AG09309 (cell line): ENCODE measurements around the gene AKR7A3.

ENCODE experiments used
- DNase-seq: peaks from one replicate; pipeline ENCODE4 v3.0.0-alpha.2; 2010; ENCODE audit warnings: low read depth
- H3K4me3 ChIP-seq: 2 replicates; pipeline ENCODE4 v1.5.1; 2011; ENCODE audit warnings: mild to moderate bottlenecking, low read depth, low read length, moderate library complexity; ENCODE audit not compliant: control insufficient read depth
- TF ChIP-seq, protein P1 (sequence below): IDR thresholded peaks from 2 replicates; pipeline ENCODE4 v1.5.1; 2011; ENCODE audit warnings: mild to moderate bottlenecking, low read depth, low read length, inconsistent platforms; ENCODE audit not compliant: insufficient read depth, control insufficient read depth; ENCODE audit errors: missing control alignments

Gene AKR7A3

DNA sequence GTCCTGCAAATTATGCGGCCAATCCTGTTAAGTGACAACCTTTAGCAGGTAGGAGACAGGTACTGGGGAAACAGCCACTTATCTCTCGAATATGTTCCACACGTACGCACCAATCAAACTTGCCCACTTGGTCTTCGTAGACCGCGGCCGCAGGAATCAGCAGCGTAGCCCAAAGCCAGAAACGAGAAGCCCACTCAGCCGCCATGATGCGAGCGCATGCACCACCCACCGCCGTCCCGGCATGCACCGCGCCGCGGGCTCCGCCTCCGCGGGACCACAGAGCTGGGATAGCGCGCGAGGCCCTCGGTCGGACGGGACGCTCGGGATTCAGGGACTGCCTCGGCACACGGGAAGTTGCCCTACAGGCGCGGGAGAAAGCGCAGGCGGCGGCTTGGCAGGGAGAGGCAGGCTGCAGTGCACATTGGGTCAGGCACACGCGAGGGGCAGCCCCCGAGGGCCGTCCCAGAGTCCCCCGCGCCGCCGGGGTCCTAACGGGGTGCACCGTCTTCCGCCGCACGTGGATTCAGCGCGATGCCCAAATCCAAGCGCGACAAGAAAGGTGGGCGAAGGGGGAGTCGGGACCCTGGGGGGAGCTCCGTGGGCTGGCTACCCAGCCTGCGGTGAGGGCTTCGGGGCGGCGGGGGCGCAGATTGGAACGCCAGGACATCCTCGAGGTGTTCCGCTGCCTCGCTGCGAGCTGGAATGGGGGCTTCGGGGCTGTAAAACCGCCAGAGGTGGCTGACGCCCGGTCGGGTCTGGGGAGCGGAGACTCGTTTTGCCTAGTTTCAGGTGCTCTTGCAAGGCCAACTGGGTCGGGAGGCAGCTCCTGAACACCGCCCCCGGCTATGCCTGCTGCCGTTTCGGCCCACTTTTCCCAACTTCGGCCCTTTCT is 37.0 kb downstream of the AKR7A3 start, which contains the start of the genes EMC1 and MRTO4:
Gene EMC1 (minus strand): TSS at position 220 of the 892 bp plus-strand sequence. CDS start 15 bp downstream, at position 205.
Gene MRTO4 (plus strand): TSS at position 501 of the 892 bp plus-strand sequence. CDS start 31 bp downstream, at position 532.
- TF ChIP-seq, protein P1, sequence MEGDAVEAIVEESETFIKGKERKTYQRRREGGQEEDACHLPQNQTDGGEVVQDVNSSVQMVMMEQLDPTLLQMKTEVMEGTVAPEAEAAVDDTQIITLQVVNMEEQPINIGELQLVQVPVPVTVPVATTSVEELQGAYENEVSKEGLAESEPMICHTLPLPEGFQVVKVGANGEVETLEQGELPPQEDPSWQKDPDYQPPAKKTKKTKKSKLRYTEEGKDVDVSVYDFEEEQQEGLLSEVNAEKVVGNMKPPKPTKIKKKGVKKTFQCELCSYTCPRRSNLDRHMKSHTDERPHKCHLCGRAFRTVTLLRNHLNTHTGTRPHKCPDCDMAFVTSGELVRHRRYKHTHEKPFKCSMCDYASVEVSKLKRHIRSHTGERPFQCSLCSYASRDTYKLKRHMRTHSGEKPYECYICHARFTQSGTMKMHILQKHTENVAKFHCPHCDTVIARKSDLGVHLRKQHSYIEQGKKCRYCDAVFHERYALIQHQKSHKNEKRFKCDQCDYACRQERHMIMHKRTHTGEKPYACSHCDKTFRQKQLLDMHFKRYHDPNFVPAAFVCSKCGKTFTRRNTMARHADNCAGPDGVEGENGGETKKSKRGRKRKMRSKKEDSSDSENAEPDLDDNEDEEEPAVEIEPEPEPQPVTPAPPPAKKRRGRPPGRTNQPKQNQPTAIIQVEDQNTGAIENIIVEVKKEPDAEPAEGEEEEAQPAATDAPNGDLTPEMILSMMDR: no peak
- H3K4me3 ChIP-seq: peak within 1 kb of the TSS; percentile 92
- DNase-seq: no peak

DNA sequence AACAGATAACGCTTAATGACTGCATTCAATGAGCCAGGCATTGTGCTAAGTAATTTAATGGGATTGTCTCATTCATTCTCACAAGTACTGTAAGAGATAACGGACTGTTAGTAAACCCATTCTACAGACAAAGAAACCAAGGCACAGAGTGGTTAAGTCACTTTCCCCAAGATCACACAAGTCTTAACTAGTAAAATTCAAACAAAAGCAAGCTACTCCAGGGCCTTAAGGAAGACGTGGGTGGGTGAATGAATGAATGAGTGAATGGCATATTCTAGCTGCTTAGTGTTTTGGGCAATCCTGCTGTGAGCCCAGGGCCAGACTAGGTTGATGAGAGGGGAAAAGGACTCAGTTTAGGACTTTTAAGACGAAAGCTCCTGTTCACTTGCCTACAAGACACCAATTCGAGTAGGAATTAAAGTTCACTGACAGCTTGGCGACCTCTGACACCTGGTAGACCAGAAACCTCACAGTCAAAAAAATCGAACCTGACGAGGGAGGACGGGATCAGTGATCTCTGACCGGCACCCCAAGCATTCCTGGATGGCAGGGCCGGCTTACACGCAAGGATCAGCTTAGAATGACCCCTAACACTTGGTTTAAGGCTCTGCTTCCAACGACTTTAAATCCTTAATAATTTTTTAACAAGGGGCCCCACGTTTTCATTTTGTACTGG is 37.8 kb downstream of the AKR7A3 start:
- no peak for DNase-seq
- H3K4me3 ChIP-seq: peak overlapping the region; percentile 92
- TF ChIP-seq, protein P1: no peak

DNA sequence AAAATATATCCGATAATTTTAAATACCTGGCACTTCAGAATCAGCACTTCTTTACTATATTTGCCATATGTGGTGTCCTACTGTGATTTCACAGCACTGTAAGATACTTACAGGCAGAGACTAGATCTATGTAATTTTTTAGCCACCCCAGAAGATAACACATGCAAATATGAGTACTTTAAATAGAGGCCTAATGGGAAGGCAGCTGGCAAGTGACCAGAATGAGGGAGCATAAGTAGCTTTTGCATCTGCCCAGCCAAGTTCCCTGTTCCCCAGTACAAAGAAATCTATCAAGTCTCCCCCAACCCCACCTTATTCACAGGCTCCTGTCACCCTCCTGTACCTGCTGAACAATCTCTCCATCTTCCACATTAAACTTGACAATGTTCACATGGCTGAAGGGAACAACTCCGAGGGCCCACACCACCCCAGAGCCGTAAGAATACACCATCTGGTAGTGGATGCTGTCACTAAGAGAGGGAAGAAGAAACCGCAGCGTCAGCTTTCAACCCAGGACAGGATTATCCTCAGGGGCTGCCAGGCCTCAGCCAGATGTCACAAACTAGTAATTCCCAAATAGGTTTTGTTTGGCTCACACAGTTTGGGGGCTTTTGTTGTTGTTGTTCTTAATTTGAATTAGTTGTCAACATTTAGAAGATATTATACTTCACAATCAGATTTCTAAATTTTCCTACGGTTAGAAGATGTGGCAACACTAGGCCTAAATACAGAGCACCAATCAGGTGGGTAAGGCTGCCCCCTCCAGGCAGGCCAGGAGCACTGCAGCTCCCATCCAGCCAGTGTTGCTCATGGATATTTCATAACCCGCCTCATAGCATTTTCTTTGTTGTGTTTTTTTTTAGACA is 47.7 kb downstream of the AKR7A3 start:
- H3K4me3 ChIP-seq: no peak overlapping the region
- peak; percentile 45 for DNase-seq
- TF ChIP-seq, protein P1: peak; percentile 94

GRCh38 chr1:19239876-19240275 is 48.7 kb downstream of the AKR7A3 start:
- TF ChIP-seq, protein P1: no peak
- no peak for DNase-seq
- no peak overlapping the region for H3K4me3 ChIP-seq

- no peak overlapping the region for H3K4me3 ChIP-seq
- DNase-seq: no peak
- TF ChIP-seq, protein P1: no peak
Observed at GRCh38 chr1:19234224-19234623, 54.3 kb downstream of the AKR7A3 start.
